Mucosa of descending colon (tissue), 3 donors: Measurements from ENCODE around the gene NID1. TPM values are rescaled to one million over a fixed set of nuclear protein-coding genes. Genes with fewer than 3 reads are reported as not detected.
A peak's percentile ranks its signal among the peaks of the same experiment; 100 is the strongest.

Experiments used
- ATAC-seq: fragments of 200-7000 bp; cut with Tn5 transposase; one replicate; pipeline ENCODE4 v1.9.1; 2020; ENCODE audit warnings: mild to moderate bottlenecking, moderate library complexity
- DNase-seq, 3 donors: peaks; one replicate each; pipeline ENCODE4 v3.0.0-alpha.2; 2020
- H3K36me3 ChIP-seq: fragments of 200-600 bp; one replicate; pipeline ENCODE4 v1.8.0; 2021; ENCODE audit warnings: low read depth, mild to moderate bottlenecking
- H3K4me1 ChIP-seq: fragments of 200-600 bp; one replicate; pipeline ENCODE4 v1.8.0; 2021; ENCODE audit warnings: low read depth, mild to moderate bottlenecking
- H3K4me3 ChIP-seq: fragments of 200-600 bp; one replicate; pipeline ENCODE4 v1.8.0; 2021; ENCODE audit warnings: mild to moderate bottlenecking
- H3K9me3 ChIP-seq: fragments of 200-600 bp; one replicate; pipeline ENCODE4 v1.8.0; 2021; ENCODE audit warnings: mild to moderate bottlenecking
- intact Hi-C, 2 donors: fragments of 100-400 bp; cut with DNase I in 1 of 2; cut with micrococcal nuclease in 1 of 2; formaldehyde crosslinking; loops; one replicate each; pipeline versions ENCODE4 v1.11.0 to v1.11.1; 2022; cut with DNase I, micrococcal nuclease
- total RNA-seq, 3 donors: library from RNA; stranded (reverse); fragmentation: NEBNext Ultra II Directional in 2 of 3; extraction: Animal tissue kit (Norgen Biotek cat#: 25700) in 2 of 3; gene quantifications; one replicate each; pipeline versions ENCODE4 v1.2.1 to v1.2.4, GENCODE V29; 2021 to 2023
- TF ChIP-seq, protein P1 (sequence below): fragments of 200-600 bp; IDR thresholded peaks from one replicate; pipeline ENCODE4 v1.8.0; 2022; ENCODE audit warnings: antibody characterized with exemption, mild to moderate bottlenecking
- donor health status: DM: no; HTN: no; CAD: no; lungs with moderate emphysema.
- donor health status: DM: no; HTN: no; CAD: no.
- donor health status: DM: no; HTN: yes; CAD: no.

Gene NID1
- total RNA-seq, 3 donors from 2014 or later = 7.2 to 118 (median 36.7) TPM

DNA sequence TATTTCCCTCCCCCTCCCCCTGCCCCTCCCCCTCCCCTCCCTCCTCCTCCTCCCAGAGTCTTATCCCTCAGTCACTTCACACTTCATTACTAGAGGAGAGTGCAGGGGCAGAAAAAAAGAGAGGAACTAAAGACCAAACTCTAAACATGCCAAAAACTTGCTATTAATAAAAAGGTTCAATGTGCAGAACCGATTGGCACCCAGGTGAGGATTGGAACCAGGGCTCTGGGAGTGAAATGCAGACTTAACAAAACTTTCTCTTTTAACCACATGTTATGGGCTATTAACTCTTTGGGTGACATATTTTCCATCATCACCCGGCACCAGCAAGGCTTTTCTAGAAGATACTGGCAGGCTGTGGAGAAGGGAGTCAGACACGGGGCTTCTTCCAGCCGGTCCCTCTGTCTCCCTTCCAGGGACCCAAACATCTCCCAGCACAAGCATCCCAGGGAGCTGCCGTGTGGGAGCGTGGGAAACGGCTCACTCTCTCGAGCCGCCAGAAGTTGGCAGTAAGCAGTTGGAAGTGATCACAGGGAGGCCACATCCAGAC lies 13.6 kb downstream of the NID1 start:
- no peaks in the 10 kb centered on the region for H3K36me3 ChIP-seq
- peaks cover under 1% of the 10 kb centered on the region for H3K4me1 ChIP-seq
- no peak overlapping the region for H3K4me3 ChIP-seq
- H3K9me3 ChIP-seq = no peaks in the 10 kb centered on the region
- DNase-seq (no peak), ATAC-seq (no peak)
- intact Hi-C loops = no loop called here
- TF ChIP-seq, protein P1, sequence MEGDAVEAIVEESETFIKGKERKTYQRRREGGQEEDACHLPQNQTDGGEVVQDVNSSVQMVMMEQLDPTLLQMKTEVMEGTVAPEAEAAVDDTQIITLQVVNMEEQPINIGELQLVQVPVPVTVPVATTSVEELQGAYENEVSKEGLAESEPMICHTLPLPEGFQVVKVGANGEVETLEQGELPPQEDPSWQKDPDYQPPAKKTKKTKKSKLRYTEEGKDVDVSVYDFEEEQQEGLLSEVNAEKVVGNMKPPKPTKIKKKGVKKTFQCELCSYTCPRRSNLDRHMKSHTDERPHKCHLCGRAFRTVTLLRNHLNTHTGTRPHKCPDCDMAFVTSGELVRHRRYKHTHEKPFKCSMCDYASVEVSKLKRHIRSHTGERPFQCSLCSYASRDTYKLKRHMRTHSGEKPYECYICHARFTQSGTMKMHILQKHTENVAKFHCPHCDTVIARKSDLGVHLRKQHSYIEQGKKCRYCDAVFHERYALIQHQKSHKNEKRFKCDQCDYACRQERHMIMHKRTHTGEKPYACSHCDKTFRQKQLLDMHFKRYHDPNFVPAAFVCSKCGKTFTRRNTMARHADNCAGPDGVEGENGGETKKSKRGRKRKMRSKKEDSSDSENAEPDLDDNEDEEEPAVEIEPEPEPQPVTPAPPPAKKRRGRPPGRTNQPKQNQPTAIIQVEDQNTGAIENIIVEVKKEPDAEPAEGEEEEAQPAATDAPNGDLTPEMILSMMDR = no peak

DNA sequence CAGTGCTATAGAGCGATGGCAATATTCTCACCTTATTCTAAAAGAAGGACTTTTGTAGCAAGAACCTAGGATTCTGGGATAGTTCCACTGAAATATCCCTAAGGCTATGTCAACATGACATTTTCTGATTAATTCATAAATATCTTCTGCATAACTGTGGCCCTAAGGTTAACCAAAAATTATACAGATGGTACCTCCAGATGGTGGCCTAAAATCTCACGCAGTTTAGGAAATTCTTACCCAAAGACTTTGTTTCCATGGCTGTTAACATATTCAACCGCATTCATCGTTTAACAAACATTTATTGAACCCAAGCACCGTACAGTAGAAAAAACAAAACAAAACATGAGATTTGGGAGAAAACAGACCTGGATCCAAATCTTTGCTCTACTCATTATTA lies 19.1 kb downstream of the NID1 start:
- ATAC-seq (no peak), DNase-seq (no peak)
- H3K4me3 ChIP-seq = no peak overlapping the region
- TF ChIP-seq, protein P1 = no peak
- no peaks in the 10 kb centered on the region for H3K4me1 ChIP-seq
- H3K9me3 ChIP-seq = no peaks in the 10 kb centered on the region
- no peaks in the 10 kb centered on the region for H3K36me3 ChIP-seq
- intact Hi-C loops = no loop called here

DNA sequence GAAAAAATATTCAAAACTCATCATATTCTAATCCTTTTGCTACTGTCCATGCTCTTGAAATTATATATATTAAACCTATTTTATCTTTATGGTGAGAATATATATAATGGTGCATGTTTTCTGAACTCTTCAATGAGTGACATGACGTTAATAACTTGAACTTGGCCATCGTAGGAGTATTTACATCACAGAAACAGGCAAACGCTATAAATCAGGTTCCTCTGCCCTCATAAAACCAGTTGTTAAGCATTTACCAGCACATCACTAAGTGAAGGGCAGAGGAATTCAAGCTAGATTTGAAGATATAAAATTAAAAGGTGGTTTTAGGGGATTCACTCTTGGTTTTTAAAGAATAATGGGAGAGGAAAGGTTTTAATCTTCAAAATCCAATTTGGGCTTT lies 20.5 kb downstream of the NID1 start:
- TF ChIP-seq, protein P1 = no peak
- Histone ChIP-seq H3K9me3 (no peaks in the 10 kb centered on the region), H3K4me3 (no peak overlapping the region), H3K36me3 (no peaks in the 10 kb centered on the region), H3K4me1 (no peaks in the 10 kb centered on the region)
- DNase-seq = no peak
- ATAC-seq = no peak
- intact Hi-C loops = no loop called here

DNA sequence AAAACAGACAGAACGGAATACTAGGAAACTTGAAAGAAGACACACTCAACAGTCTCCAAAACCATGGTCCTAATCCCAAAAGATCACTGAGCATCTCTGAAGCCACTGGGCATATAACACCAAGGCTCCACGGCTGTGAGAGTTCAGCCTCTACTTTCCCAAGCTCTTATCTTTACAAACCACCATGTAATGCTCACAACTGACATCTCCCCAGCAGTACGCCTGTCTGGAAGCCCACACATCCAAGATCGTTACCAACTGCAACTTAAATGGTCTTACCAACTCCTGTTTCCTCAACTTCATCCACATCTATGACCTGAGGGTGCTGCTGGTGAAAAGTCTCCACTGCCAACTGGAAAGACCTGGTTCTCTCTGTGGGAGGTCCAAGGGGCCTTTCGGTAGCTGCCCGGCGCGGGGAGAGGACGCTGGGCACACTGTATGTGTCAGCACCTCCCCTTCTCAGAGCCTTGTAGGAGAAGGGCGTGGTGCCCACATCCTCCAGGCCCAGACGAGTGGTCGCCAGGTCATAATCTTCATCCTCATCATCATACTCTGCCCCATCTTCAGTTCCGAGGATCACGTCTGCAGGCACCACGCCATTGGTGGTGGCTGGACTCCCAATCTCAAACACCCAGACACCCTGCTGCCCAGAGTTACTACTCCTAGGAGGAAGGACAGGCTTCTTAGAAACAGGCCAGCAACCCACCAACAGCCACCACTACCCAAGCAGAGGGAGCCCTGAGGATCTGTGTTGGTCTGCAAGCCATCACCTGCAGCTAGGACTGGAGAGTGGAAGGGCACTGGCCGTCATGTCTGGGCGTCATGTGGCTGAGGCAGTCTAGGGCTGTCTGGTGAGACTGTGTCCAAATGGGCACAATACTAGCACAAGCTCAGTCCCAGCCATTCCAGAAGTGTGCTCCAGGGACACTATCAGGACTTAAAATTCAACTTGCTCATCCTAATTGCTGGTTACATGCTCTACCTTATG lies 23.0 kb downstream of the NID1 start:
- TF ChIP-seq, protein P1 = no peak
- DNase-seq = no peak
- Histone ChIP-seq H3K4me1 (no peaks in the 10 kb centered on the region), H3K4me3 (no peak overlapping the region), H3K9me3 (no peaks in the 10 kb centered on the region), H3K36me3 (no peaks in the 10 kb centered on the region)
- intact Hi-C loops = no loop called here
- ATAC-seq = no peak

DNA sequence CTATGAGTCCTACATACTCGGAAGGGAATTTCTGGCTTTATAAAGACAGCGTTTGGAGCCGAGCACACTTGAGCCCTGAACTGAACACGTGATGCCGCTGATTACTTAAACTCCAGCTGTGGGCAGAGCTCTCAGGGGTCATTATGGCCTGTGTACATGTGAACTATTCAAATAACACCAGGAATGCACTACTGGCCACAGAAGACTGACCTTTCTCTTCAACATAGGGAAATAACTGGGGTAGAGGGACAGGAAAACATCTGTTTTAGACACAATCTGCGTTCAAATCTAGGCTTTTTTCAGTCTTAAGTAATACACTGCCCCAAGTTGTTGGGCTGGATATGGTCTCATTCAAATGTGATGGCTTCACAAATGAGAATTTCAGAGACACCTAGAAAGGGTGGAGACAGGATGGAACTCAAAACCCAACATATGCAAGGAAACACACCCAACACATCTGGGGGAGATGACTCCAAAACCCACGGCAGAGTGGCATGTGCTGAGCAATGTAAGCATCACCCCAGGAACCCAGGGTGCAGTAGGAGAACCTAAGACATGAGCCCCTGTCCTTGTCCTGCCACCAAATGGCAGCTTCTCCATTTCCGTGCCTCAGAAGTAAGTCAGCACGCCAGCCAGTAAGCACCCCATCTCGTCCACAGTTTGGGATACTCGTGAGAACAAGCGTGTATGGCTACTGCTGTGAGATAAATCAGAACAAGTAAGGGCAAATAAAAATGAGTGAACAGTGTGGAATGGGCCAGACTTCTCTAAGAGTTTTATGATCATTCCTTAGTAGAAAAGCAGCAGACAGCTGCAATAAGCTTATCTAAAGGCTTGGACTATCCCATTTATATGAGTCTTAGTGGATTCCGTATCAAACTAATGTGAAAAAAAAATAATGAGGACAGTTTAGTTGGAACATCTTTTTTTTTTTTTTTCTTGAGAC lies 24.9 kb downstream of the NID1 start:
- DNase-seq (peak in 1 of 3 donors; percentile 22), ATAC-seq (peak; percentile 51)
- TF ChIP-seq, protein P1 = no peak
- Histone ChIP-seq H3K9me3 (no peaks in the 10 kb centered on the region), H3K4me1 (no peaks in the 10 kb centered on the region), H3K4me3 (no peak overlapping the region), H3K36me3 (no peaks in the 10 kb centered on the region)
- intact Hi-C loops = no loop called here
